Liver (tissue), 2 donors: Measurements from ENCODE around the gene COQ8A.

Experiments used
- YY1 ChIP-seq: IDR thresholded peaks from 2 replicates; pipeline ENCODE4 v1.6.1; 2016; ENCODE audit warnings: antibody characterized with exemption, mild to moderate bottlenecking
- TF ChIP-seq, protein P1 (sequence below): fragments of 150-350 bp; IDR thresholded peaks from 2 replicates; pipeline ENCODE4 v1.5.1; 2017; ENCODE audit warnings: improper control_type of control experiment, low read depth, low read length; ENCODE audit not compliant: missing input control
- donor health status: healthy.

DNA sequence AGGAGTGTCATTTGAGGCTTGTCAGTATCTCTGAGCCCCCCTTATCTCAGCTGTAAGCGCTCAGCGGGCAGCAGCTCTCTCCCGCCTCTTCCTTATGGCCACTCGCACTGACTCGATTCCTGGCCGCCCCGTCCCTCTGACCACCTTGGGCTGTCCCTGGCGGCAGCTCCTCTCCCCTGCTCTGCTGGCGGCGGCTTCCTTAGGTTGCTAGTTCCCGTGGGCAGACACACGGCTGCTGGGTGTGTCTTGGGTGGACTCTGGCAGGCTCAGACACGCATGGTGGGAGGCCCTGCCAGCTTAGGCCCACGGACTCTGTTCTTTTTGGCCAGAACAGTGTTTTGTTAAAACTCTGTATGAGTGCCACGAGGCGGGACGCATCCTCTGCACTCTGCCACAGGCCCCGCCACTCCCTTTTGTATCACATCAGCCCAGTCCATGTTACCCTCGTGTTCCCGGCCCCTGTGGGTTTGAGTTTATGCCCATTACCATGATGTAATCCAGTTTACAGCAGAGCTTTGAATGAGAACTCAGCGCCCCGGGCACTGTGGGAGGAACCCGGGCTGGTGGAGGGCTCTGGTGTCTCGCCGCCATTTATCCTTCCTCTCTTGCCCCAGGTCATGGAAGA is 45.9 kb downstream of the COQ8A start:
- TF ChIP-seq, protein P1, sequence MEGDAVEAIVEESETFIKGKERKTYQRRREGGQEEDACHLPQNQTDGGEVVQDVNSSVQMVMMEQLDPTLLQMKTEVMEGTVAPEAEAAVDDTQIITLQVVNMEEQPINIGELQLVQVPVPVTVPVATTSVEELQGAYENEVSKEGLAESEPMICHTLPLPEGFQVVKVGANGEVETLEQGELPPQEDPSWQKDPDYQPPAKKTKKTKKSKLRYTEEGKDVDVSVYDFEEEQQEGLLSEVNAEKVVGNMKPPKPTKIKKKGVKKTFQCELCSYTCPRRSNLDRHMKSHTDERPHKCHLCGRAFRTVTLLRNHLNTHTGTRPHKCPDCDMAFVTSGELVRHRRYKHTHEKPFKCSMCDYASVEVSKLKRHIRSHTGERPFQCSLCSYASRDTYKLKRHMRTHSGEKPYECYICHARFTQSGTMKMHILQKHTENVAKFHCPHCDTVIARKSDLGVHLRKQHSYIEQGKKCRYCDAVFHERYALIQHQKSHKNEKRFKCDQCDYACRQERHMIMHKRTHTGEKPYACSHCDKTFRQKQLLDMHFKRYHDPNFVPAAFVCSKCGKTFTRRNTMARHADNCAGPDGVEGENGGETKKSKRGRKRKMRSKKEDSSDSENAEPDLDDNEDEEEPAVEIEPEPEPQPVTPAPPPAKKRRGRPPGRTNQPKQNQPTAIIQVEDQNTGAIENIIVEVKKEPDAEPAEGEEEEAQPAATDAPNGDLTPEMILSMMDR = no peak
- no peak for TF ChIP-seq YY1
